Hepatocyte (in vitro differentiated cells): Measurements from ENCODE around the gene OR2V2. TPM values are rescaled to one million over a fixed set of nuclear protein-coding genes. Genes with fewer than 3 reads are reported as not detected.
"Not testable (repeated sequence)": the region's sequence is repeated elsewhere in the genome, so short reads cannot be mapped to it uniquely, and the experiment has no call there.

ENCODE experiments used
- DNase-seq: peaks from one replicate; pipeline ENCODE4 v3.0.0-alpha.2; 2016; ENCODE audit warnings: low spot score
- H2AFZ ChIP-seq: fragments of 200-600 bp; sonication (generic); 2 replicates; pipeline ENCODE4 v1.6.0; 2016; ENCODE audit warnings: antibody characterized with exemption, mild to moderate bottlenecking
- H3K27ac ChIP-seq: fragments of 200-600 bp; sonication (generic); 2 replicates; pipeline ENCODE4 v1.5.1; 2016; ENCODE audit warnings: mild to moderate bottlenecking
- H3K27me3 ChIP-seq: fragments of 200-600 bp; sonication (generic); 2 replicates; pipeline ENCODE4 v1.6.1; 2016
- H3K36me3 ChIP-seq: fragments of 200-600 bp; sonication (generic); replicated peaks from 2 replicates; pipeline ENCODE4 v1.5.1; 2016; ENCODE audit warnings: low read depth; ENCODE audit not compliant: insufficient read depth
- H3K4me1 ChIP-seq: fragments of 200-600 bp; sonication (generic); 2 replicates; pipeline ENCODE4 v1.5.1; 2016; ENCODE audit warnings: mild to moderate bottlenecking, moderate library complexity; ENCODE audit not compliant: insufficient read depth
- H3K4me2 ChIP-seq: fragments of 200-600 bp; sonication (generic); 2 replicates; pipeline ENCODE4 v1.6.0; 2016
- H3K4me3 ChIP-seq: fragments of 200-600 bp; sonication (generic); 2 replicates; pipeline ENCODE4 v1.5.1; 2016; ENCODE audit warnings: mild to moderate bottlenecking
- H3K79me2 ChIP-seq: fragments of 200-600 bp; sonication (generic); 2 replicates; pipeline ENCODE4 v1.6.0; 2017; ENCODE audit warnings: mild to moderate bottlenecking
- H3K9me2 ChIP-seq: fragments of 200-600 bp; sonication (generic); replicated peaks from 2 replicates; pipeline ENCODE4 v1.6.0; 2017; ENCODE audit warnings: mild to moderate bottlenecking; ENCODE audit not compliant: insufficient read depth
- H3K9me3 ChIP-seq: fragments of 200-600 bp; sonication (generic); 2 replicates; pipeline ENCODE4 v1.5.1; 2016; ENCODE audit warnings: low read depth, mild to moderate bottlenecking
- H4K20me1 ChIP-seq: fragments of 200-600 bp; sonication (generic); 2 replicates; pipeline ENCODE4 v1.6.0; 2016; ENCODE audit warnings: mild to moderate bottlenecking; ENCODE audit not compliant: insufficient read depth, poor library complexity, severe bottlenecking
- CTCF ChIP-seq: fragments of 200-600 bp; sonication (generic); IDR thresholded peaks from 2 replicates; pipeline ENCODE4 v1.5.1; 2016; ENCODE audit warnings: antibody characterized with exemption, mild to moderate bottlenecking; ENCODE audit not compliant: poor library complexity
- EZH2 ChIP-seq: fragments of 200-600 bp; sonication (generic); IDR thresholded peaks from 2 replicates; pipeline ENCODE4 v1.6.1; 2016; ENCODE audit warnings: antibody characterized with exemption, mild to moderate bottlenecking, borderline replicate concordance
- EZH2phosphoT487 ChIP-seq: fragments of 200-600 bp; sonication (generic); IDR thresholded peaks from one replicate; pipeline ENCODE4 v1.6.1; 2018; ENCODE audit warnings: antibody characterized with exemption, mild to moderate bottlenecking, low read depth, moderate library complexity; ENCODE audit not compliant: unreplicated experiment, severe bottlenecking
- WGBS: methylation state at CpG from one replicate; pipeline ENCODE4 v1.1.6; 2016; ENCODE audit warnings: low lambda C conversion rate; ENCODE audit errors: missing lambda C conversion rate; 5-methylcytosine and 5-hydroxymethylcytosine counted together
- polyA plus RNA-seq: library from polyadenylated mRNA; unstranded; fragments of >200 nt; fragmentation: Nextera tagmentation; extraction: Ambion mirVana; gene quantifications from 2 replicates; pipeline ENCODE4 v1.2.1, GENCODE V29; 2016
- total RNA-seq: library from RNA; depleted of rRNA; stranded (reverse); fragments of >200 nt; gene quantifications from 2 replicates; pipeline ENCODE4 v1.2.3, GENCODE V29; 2014

Gene OR2V2
- total and polyA plus RNA-seq, 2 experiments from 2014 or later: not detected

- no peak for DNase-seq
- Histone ChIP-seq H3K27me3 (peaks cover 15% of the 10 kb centered on the region), H4K20me1 (no peaks in the 10 kb centered on the region), H3K9me2 (no peaks in the 10 kb centered on the region), H3K4me3 (no peak overlapping the region), H2AFZ (no peak overlapping the region), H3K36me3 (no peaks in the 10 kb centered on the region), H3K79me2 (no peaks in the 10 kb centered on the region), H3K27ac (no peak overlapping the region), H3K4me2 (no peak overlapping the region), H3K9me3 (no peaks in the 10 kb centered on the region), H3K4me1 (no peaks in the 10 kb centered on the region)
- 82% methylated on average over 15 of the region's 15 CpGs for WGBS
- TF ChIP-seq EZH2phosphoT487 (no peak), EZH2 (no peak), CTCF (no peak)
These were observed 19.3 kb upstream of the OR2V2 start for GRCh38 chr5:181127907-181128626.

GRCh38 chr5:181129601-181130000 lies 17.8 kb upstream of the OR2V2 start:
- peaks cover 11% of the 10 kb centered on the region for H3K27me3 ChIP-seq
- DNase-seq: no peak

GRCh38 chr5:181130081-181130480 lies 17.3 kb upstream of the OR2V2 start:
- not testable (repeated sequence) for H3K27ac ChIP-seq, H3K9me2 ChIP-seq, H3K4me3 ChIP-seq, H3K9me3 ChIP-seq, H3K79me2 ChIP-seq, H3K4me2 ChIP-seq, DNase-seq, H4K20me1 ChIP-seq, H3K36me3 ChIP-seq, H3K4me1 ChIP-seq, H2AFZ ChIP-seq
- WGBS: 75% methylated on average over 9 of the region's 9 CpGs
- H3K27me3 ChIP-seq: peaks cover 11% of the 10 kb centered on the region

More at GRCh38 chr5:181129601-181130000, 17.8 kb upstream of the OR2V2 start:
- H3K27ac ChIP-seq: no peak overlapping the region
- H2AFZ ChIP-seq: no peak overlapping the region
- H3K9me2 ChIP-seq: no peaks in the 10 kb centered on the region
- WGBS: 70% methylated on average over 7 of the region's 7 CpGs
- no peaks in the 10 kb centered on the region for H3K79me2 ChIP-seq
- no peaks in the 10 kb centered on the region for H3K9me3 ChIP-seq
- TF ChIP-seq CTCF (no peak), EZH2phosphoT487 (no peak), EZH2 (no peak)
- H3K4me3 ChIP-seq: no peak overlapping the region
- no peaks in the 10 kb centered on the region for H3K36me3 ChIP-seq
- H4K20me1 ChIP-seq: no peaks in the 10 kb centered on the region
- no peak overlapping the region for H3K4me2 ChIP-seq
- no peaks in the 10 kb centered on the region for H3K4me1 ChIP-seq

GRCh38 chr5:181130832-181131496 lies 16.4 kb upstream of the OR2V2 start, which contains the start of gene OR2V1:
TSS of gene OR2V1 (minus strand) at chr5:181131169. CDS start at chr5:181125304, 5,865 bp downstream.
- H3K9me3 ChIP-seq: no peaks in the 10 kb centered on the region
- no peak within 1 kb of the TSS for H3K4me3 ChIP-seq
- no peaks in the 10 kb centered on the region for H4K20me1 ChIP-seq
- no peaks in the 10 kb centered on the region for H3K79me2 ChIP-seq
- no peaks in the 10 kb centered on the region for H3K4me1 ChIP-seq
- no peak within 1 kb of the TSS for H2AFZ ChIP-seq
- no peaks in the 10 kb centered on the region for H3K9me2 ChIP-seq
- H3K4me2 ChIP-seq: no peak within 1 kb of the TSS
- DNase-seq: no peak
- no peak within 1 kb of the TSS for H3K27ac ChIP-seq
- peaks cover 11% of the 10 kb centered on the region for H3K27me3 ChIP-seq
- H3K36me3 ChIP-seq: no peaks in the 10 kb centered on the region
- WGBS: 79% methylated on average over 14 of the region's 14 CpGs
- TF ChIP-seq EZH2 (no peak), EZH2phosphoT487 (no peak), CTCF (no peak)
